DMS153 treated with DMSO at 0.1 percent for 48 hours (cell line): Measurements from ENCODE around the gene XIST.
"Not testable (repeated sequence)": the region's sequence is repeated elsewhere in the genome, so short reads cannot be mapped to it uniquely, and the experiment has no call there.

Source experiments
- DNase-seq: peaks from one replicate; lab custom pipeline; 2025; ENCODE audit not compliant: unreplicated experiment; lab: John Stamatoyannopoulos, UW

XIST gene

DNA sequence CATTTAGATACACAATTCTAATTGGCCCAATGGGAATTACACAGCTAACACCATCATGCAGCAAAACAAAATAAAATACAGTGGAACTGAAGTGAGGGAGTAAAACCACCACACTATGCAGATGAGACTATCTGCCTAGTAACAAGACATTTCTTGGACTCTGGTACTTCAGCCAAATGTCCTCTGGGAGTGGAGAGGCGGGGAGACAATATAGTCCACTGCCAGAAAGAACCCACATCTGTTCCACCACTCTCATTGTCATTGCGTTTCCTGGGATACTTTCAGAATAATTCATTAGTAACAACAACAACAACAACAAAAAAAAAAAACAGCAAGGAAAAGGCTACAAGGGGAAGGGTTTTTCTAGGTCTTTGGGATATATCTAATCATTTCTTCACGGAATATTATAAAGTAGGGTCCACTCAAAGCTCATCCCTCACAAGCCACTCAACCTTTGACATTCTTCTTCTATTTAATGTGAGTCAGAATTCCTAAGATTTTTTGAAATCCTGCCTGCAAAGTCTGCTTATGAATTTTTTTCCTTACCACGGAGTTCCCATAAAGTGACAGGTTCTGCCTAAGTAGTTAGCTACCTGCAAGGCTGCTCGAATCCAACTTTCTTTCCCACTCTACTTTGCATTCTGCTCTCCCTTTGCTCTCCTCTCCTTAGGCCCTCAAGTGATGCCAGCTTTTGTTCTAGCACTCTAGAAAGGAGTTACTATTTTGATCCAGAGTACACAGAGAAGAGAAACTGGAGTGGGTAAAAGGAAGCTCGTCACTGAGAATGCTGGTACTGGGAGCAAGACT is 34.9 kb downstream of the XIST start:
- DNase-seq = no peak

DNA sequence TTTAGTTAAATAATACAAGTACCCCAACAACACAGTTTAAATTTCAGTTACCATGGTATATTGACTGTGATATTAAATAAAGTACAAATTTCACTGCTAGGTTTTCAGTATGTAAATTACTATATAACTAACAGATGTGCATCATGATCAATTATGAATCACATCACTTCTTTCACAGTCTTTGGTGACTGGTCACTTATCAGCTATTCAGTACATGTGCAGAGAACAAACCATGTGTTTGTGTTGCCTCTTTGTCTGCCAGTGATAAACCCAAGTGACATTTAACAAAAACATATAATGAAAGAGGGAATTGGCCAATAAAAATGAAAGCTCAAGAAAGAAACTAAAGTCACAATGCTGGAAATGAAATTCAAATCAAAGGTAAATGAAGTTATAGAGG is 40.3 kb downstream of the XIST start:
- DNase-seq = no peak

DNA sequence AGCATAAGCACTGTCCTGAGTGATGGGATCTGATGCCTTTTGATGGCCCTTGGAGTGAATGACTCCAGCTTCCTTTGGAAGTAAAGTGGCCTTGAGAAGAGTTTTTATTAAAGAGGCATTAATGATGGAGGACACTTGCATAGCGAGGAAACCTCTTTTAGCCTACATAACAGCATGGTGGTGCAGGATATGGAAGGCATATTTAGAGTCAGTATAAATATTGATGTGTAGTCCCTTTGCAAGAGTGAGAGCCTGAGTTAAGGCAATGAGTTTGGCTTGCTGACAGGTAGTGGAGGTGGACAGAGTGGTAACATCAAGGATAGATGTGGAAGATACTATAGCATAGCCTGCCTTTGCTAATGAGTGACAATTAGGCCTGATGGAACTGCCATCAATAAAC is 48.4 kb downstream of the XIST start:
- DNase-seq = not testable (repeated sequence)

DNA sequence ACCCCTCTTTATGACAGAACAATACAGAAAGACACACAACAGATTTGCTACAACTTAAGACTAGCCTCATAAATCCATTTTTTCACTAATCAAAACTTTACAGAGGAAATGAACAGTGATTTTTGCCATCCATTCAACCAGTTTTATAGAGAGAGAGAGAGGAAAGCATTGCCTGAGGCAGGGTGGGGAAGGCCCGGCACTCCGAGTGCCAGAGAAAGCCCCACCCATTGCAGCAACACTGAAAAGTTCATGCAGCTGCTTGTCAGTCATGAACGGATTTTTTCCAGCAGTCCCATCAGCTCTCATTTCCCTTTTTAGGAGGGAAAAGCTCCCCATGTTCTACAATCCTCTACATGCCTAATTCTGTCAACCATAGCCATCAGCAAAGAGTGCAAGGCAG is 52.6 kb downstream of the XIST start:
- no peak for DNase-seq

DNA sequence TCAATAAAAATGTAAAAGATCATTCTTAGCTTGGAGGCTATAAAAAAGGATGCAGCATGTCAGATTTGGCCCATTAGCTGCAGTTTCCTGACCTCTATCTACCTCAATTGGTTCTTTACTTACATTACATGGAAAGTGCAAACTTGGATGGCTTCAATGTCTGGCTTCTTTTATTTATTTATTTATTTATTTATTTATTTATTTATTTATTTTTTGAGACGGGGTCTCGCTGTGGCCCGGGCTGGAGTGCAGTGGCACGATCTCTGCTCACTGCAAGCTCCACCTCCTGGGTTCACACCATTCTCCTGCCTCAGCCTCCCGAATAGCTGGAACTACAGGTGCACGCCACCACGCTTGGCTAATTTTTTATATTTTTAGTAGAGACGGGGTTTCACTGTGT is 60.0 kb downstream of the XIST start:
- DNase-seq = not testable (repeated sequence)

DNA sequence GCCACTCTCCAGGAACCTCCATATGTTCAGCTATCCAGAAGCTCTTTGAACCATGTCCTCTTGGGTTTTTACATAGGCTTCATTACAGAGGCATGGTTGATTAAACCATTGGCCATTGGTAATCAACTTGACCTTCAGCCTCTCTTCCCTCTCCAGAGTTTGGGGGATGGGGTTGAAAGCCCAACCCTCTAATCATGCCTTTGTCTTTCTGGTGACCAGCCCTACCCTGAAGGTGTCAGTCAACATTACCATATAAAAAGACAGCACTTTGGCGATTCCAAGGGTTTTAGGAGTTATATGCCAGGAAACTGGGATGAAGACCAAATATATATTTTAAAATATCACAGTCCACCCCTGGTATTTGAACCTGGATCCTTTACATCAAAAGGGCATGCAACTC is 67.0 kb downstream of the XIST start:
- no peak for DNase-seq
